SW 1271 (cell line): ENCODE data around the gene AKAP13.
A peak's percentile ranks its signal among the peaks of the same experiment; 100 is the strongest.
"Not testable (repeated sequence)": the region's sequence is repeated elsewhere in the genome, so short reads cannot be mapped to it uniquely, and the experiment has no call there.

Experiments used
- DNase-seq, 2 experiments: peaks; one replicate each; lab custom pipeline; 2025; lab: John Stamatoyannopoulos, UW

Gene AKAP13

GRCh38 chr15:85412956-85413854, 32.8 kb downstream of the AKAP13 start:
- DNase-seq = peak; percentile 93 to 99

GRCh38 chr15:85414037-85414436, 33.6 kb downstream of the AKAP13 start:
- no peak for DNase-seq

GRCh38 chr15:85414495-85414894, 34.1 kb downstream of the AKAP13 start:
- peak in 1 of 2 experiments; percentile 61 for DNase-seq

GRCh38 chr15:85414991-85415390, 34.6 kb downstream of the AKAP13 start:
- no peak for DNase-seq

- no peak for DNase-seq
Observed at GRCh38 chr15:85415783-85416182, 35.4 kb downstream of the AKAP13 start.

- DNase-seq = no peak
Observed at GRCh38 chr15:85417276-85417675, 36.9 kb downstream of the AKAP13 start.

GRCh38 chr15:85419161-85419560, 38.8 kb downstream of the AKAP13 start:
- DNase-seq = no peak

GRCh38 chr15:85421116-85421925, 40.9 kb downstream of the AKAP13 start:
- DNase-seq = no peak

- no peak for DNase-seq
Observed at GRCh38 chr15:85422607-85423006, 42.2 kb downstream of the AKAP13 start.

GRCh38 chr15:85423256-85423655, 42.9 kb downstream of the AKAP13 start:
- DNase-seq = no peak

- no peak for DNase-seq
Observed at GRCh38 chr15:85424154-85424553, 43.8 kb downstream of the AKAP13 start.

- no peak for DNase-seq
Observed at GRCh38 chr15:85426481-85426880, 46.1 kb downstream of the AKAP13 start.

- no peak for DNase-seq
Observed at GRCh38 chr15:85427286-85428028, 47.1 kb downstream of the AKAP13 start.

GRCh38 chr15:85429522-85429921, 49.1 kb downstream of the AKAP13 start:
- no peak for DNase-seq

GRCh38 chr15:85430406-85431204, 50.2 kb downstream of the AKAP13 start:
- DNase-seq = no peak

GRCh38 chr15:85439996-85440395, 59.6 kb downstream of the AKAP13 start:
- no peak for DNase-seq

GRCh38 chr15:85440451-85440850, 60.0 kb downstream of the AKAP13 start:
- DNase-seq = no peak

GRCh38 chr15:85441854-85442253, 61.5 kb downstream of the AKAP13 start:
- DNase-seq = not testable (repeated sequence)

- no peak for DNase-seq
Observed at GRCh38 chr15:85443046-85443445, 62.6 kb downstream of the AKAP13 start.

GRCh38 chr15:85443593-85444087, 63.2 kb downstream of the AKAP13 start:
- DNase-seq = peak; percentile 53 to 88

- DNase-seq = no peak
Observed at GRCh38 chr15:85444122-85444745, 63.8 kb downstream of the AKAP13 start.
